ENCODE results near the gene CTDSP2.
"Not testable (repeated sequence)": the region's sequence is repeated elsewhere in the genome, so short reads cannot be mapped to it uniquely, and the experiment has no call there.

Gene CTDSP2

GRCh38 chr12:57846577-57847319 lies at the start of gene CTDSP2:
Gene CTDSP2 (minus strand): TSS chr12:57846729. CDS start chr12:57846435, 294 bp downstream.
- peak; percentile 96 for DNase-seq

GRCh38 chr12:57896115-57896433 lies 49.5 kb upstream of the CTDSP2 start:
- DNase-seq = no peak

- no peak for DNase-seq
Measured at GRCh38 chr12:57895389-57896114, 49.0 kb upstream of the CTDSP2 start.

- DNase-seq = no peak
Measured at GRCh38 chr12:57894399-57895292, 48.1 kb upstream of the CTDSP2 start.

GRCh38 chr12:57893431-57894353 lies 47.2 kb upstream of the CTDSP2 start:
- DNase-seq = no peak

GRCh38 chr12:57892232-57892972 lies 45.9 kb upstream of the CTDSP2 start:
- DNase-seq = no peak

- DNase-seq = no peak
Measured at GRCh38 chr12:57891542-57892228, 45.2 kb upstream of the CTDSP2 start.

- DNase-seq = no peak
Measured at GRCh38 chr12:57890191-57891115, 43.9 kb upstream of the CTDSP2 start.

GRCh38 chr12:57889500-57889989 lies 43.0 kb upstream of the CTDSP2 start:
- no peak for DNase-seq

GRCh38 chr12:57888409-57889157 lies 42.1 kb upstream of the CTDSP2 start:
- no peak for DNase-seq

- no peak for DNase-seq
Measured at GRCh38 chr12:57887631-57888408, 41.3 kb upstream of the CTDSP2 start.

GRCh38 chr12:57886964-57887363 lies 40.4 kb upstream of the CTDSP2 start:
- DNase-seq = not testable (repeated sequence)

- DNase-seq = no peak
Measured at GRCh38 chr12:57886542-57886941, 40.0 kb upstream of the CTDSP2 start.

GRCh38 chr12:57885207-57885606 lies 38.7 kb upstream of the CTDSP2 start:
- no peak for DNase-seq

- DNase-seq = no peak
Measured at GRCh38 chr12:57883700-57884099, 37.2 kb upstream of the CTDSP2 start.

GRCh38 chr12:57883057-57883456 lies 36.5 kb upstream of the CTDSP2 start:
- DNase-seq = no peak

GRCh38 chr12:57882575-57882974 lies 36.0 kb upstream of the CTDSP2 start:
- DNase-seq = no peak

GRCh38 chr12:57881475-57881874 lies 34.9 kb upstream of the CTDSP2 start:
- no peak for DNase-seq

Measured in activated effector memory CD4-positive, alpha-beta T cell treated with anti-CD3 and anti-CD28 coated beads, Interleukin-2, amount 50 U/mL, for 16 hours (primary cell).